Keratinocyte (primary cell): Measurements from ENCODE around the gene KAZALD1. TPM values are rescaled to one million over a fixed set of nuclear protein-coding genes. Genes with fewer than 3 reads are reported as not detected.

Source experiments
- DNase-seq: peaks from one replicate; pipeline ENCODE4 v3.0.0-alpha.2; 2011; ENCODE audit warnings: low read depth, missing footprints, low spot score
- FAIRE-seq: peaks from 2 replicates; lab custom pipeline; 2011; peaks lifted over from hg19 to GRCh38; lab: Jason Lieb, UNC
- H2AFZ ChIP-seq: 2 replicates; pipeline ENCODE4 v1.6.0; 2012; ENCODE audit warnings: low read length, control low read depth, inconsistent platforms; ENCODE audit not compliant: control insufficient read depth
- H3K27ac ChIP-seq: 2 replicates; pipeline ENCODE4 v1.5.1; 2011; ENCODE audit warnings: low read length; ENCODE audit not compliant: control insufficient read depth, insufficient read depth
- H3K27me3 ChIP-seq: 3 replicates; pipeline ENCODE4 v1.6.0; 2011; ENCODE audit warnings: low read length; ENCODE audit not compliant: control insufficient read depth, insufficient read depth; ENCODE audit errors: extremely low read depth
- H3K36me3 ChIP-seq, 2 experiments: 2 replicates in 1 of 2; 3 replicates in 1 of 2; pipeline ENCODE4 v1.5.1; 2011; ENCODE audit warnings: low read length in 2 of 2, mild to moderate bottlenecking in 1 of 2; ENCODE audit not compliant: control insufficient read depth in 2 of 2, insufficient read depth in 2 of 2; ENCODE audit errors: extremely low read depth in 1 of 2
- H3K4me1 ChIP-seq: 3 replicates; pipeline ENCODE4 v1.5.1; 2011; ENCODE audit warnings: low read length; ENCODE audit not compliant: control insufficient read depth, insufficient read depth; ENCODE audit errors: extremely low read depth
- H3K4me2 ChIP-seq: 3 replicates; pipeline ENCODE4 v1.6.0; 2011; ENCODE audit warnings: low read depth, low read length; ENCODE audit not compliant: control insufficient read depth, insufficient read depth; ENCODE audit errors: extremely low read depth
- H3K4me3 ChIP-seq, 3 experiments: fragments of 200-600 bp in 1 of 3; sonication (generic) in 1 of 3; 2 replicates in 2 of 3; 3 replicates in 1 of 3; pipeline ENCODE4 v1.5.1; 2011 to 2016; ENCODE audit warnings: low read length in 3 of 3, mild to moderate bottlenecking in 3 of 3, control low read depth in 2 of 3, inconsistent platforms in 1 of 3, low read depth in 1 of 3, mixed read lengths in 1 of 3, mixed run types in 1 of 3, moderate library complexity in 1 of 3; ENCODE audit not compliant: control insufficient read depth in 2 of 3, insufficient read depth in 2 of 3; ENCODE audit errors: extremely low read depth in 1 of 3
- H3K79me2 ChIP-seq: 2 replicates; pipeline ENCODE4 v1.6.0; 2012; ENCODE audit warnings: low read length; ENCODE audit not compliant: control insufficient read depth, insufficient read depth
- H3K9ac ChIP-seq: 3 replicates; pipeline ENCODE4 v1.6.0; 2011; ENCODE audit warnings: low read length; ENCODE audit not compliant: control insufficient read depth, insufficient read depth; ENCODE audit errors: extremely low read depth
- H3K9me1 ChIP-seq: 3 replicates; pipeline ENCODE4 v1.6.0; 2011; ENCODE audit warnings: low read length; ENCODE audit not compliant: control insufficient read depth, insufficient read depth; ENCODE audit errors: extremely low read depth
- H3K9me3 ChIP-seq: 2 replicates; pipeline ENCODE4 v1.5.1; 2012; ENCODE audit warnings: low read depth, low read length; ENCODE audit not compliant: control insufficient read depth
- H4K20me1 ChIP-seq: 3 replicates; pipeline ENCODE4 v1.6.0; 2011; ENCODE audit warnings: low read length; ENCODE audit not compliant: control insufficient read depth, insufficient read depth; ENCODE audit errors: extremely low read depth
- EZH2 ChIP-seq: IDR thresholded peaks from one replicate; pipeline ENCODE4 v1.6.1; 2012; ENCODE audit warnings: inconsistent platforms, mild to moderate bottlenecking, low read length, moderate library complexity
- dilution Hi-C: fragments of 300-500 bp; cut with MboI; formaldehyde crosslinking; loops from one replicate; pipeline ENCODE4 v1.7.0; 2020; ENCODE audit warnings: low sequenced_read_pairs; ENCODE audit not compliant: extremely low pct_ligation_motif_present
- polyA plus RNA-seq, 5 experiments: library from polyadenylated mRNA; depleted of rRNA in 3 of 5; stranded (reverse) in 3 of 5; stranded (forward) in 1 of 5; unstranded in 1 of 5; fragments of >200 nt; gene quantifications; 1 replicate in 1 of 5; 2 replicates in 3 of 5; 3 replicates in 1 of 5; pipeline versions ENCODE4 v1.2.1 to v1.2.3, GENCODE V29; 2011 to 2012; ENCODE audit warnings: missing spikeins in 2 of 5, low read depth in 1 of 5, low replicate concordance in 1 of 5
- TF ChIP-seq, protein P1 (sequence below), 3 experiments: IDR thresholded peaks in 1 of 3; conservative IDR thresholded peaks in 1 of 3; optimal IDR thresholded peaks in 1 of 3; 2 replicates in 2 of 3; 3 replicates in 1 of 3; pipeline versions ENCODE3 to v1.5.1; 2011; ENCODE audit warnings: low read length in 3 of 3, mild to moderate bottlenecking in 3 of 3, moderate library complexity in 2 of 3, control low read depth in 1 of 3, inconsistent platforms in 1 of 3; ENCODE audit not compliant: insufficient read depth in 2 of 3; ENCODE audit errors: extremely low read depth in 1 of 3

The KAZALD1 gene
- polyA plus RNA-seq, 1 donor (not counting 4 experiments of a cell fraction or from before 2014, with no cell fraction given) = 0.08 TPM

- no peak overlapping the region for H2AFZ ChIP-seq
- FAIRE-seq (no peak), DNase-seq (no peak)
- dilution Hi-C loops = no loop called here
- no peak overlapping the region for H3K4me3 ChIP-seq
- no peaks in the 10 kb centered on the region for H4K20me1 ChIP-seq
- no peaks in the 10 kb centered on the region for H3K9me3 ChIP-seq
- no peaks in the 10 kb centered on the region for H3K9me1 ChIP-seq
- TF ChIP-seq, protein P1, sequence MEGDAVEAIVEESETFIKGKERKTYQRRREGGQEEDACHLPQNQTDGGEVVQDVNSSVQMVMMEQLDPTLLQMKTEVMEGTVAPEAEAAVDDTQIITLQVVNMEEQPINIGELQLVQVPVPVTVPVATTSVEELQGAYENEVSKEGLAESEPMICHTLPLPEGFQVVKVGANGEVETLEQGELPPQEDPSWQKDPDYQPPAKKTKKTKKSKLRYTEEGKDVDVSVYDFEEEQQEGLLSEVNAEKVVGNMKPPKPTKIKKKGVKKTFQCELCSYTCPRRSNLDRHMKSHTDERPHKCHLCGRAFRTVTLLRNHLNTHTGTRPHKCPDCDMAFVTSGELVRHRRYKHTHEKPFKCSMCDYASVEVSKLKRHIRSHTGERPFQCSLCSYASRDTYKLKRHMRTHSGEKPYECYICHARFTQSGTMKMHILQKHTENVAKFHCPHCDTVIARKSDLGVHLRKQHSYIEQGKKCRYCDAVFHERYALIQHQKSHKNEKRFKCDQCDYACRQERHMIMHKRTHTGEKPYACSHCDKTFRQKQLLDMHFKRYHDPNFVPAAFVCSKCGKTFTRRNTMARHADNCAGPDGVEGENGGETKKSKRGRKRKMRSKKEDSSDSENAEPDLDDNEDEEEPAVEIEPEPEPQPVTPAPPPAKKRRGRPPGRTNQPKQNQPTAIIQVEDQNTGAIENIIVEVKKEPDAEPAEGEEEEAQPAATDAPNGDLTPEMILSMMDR (optimal IDR thresholded peaks at IDR 0.05 in 1 of 3, IDR thresholded peaks at IDR 0.05 in 1 of 3, conservative IDR thresholded peaks at IDR 0.05 in 1 of 3; ENCODE audit: extremely low read depth in 1 of 3, insufficient read depth in 2 of 3, low read length in 3 of 3) = no peak
- no peak for TF ChIP-seq EZH2
- peaks cover 5% of the 10 kb centered on the region for H3K27me3 ChIP-seq
- H3K9ac ChIP-seq = no peak overlapping the region
- H3K4me2 ChIP-seq = no peak overlapping the region
- H3K79me2 ChIP-seq = no peaks in the 10 kb centered on the region
- peaks cover 2% of the 10 kb centered on the region for H3K4me1 ChIP-seq
- H3K27ac ChIP-seq = no peak overlapping the region
- H3K36me3 ChIP-seq = no peaks in the 10 kb centered on the region
Measured at GRCh38 chr10:101021692-101022251, 40.0 kb upstream of the KAZALD1 start.

GRCh38 chr10:101022967-101023705 lies 38.7 kb upstream of the KAZALD1 start:
- Histone ChIP-seq H3K27me3 (peaks cover 7% of the 10 kb centered on the region), H2AFZ (no peak overlapping the region), H3K79me2 (no peaks in the 10 kb centered on the region), H3K9ac (no peak overlapping the region), H3K9me3 (no peaks in the 10 kb centered on the region), H3K36me3 (no peaks in the 10 kb centered on the region), H3K4me2 (no peak overlapping the region), H3K27ac (no peak overlapping the region), H3K4me3 (no peak overlapping the region), H3K9me1 (no peaks in the 10 kb centered on the region), H4K20me1 (no peaks in the 10 kb centered on the region), H3K4me1 (peaks cover 2% of the 10 kb centered on the region)
- FAIRE-seq (no peak), DNase-seq (no peak)
- TF ChIP-seq, protein P1 (optimal IDR thresholded peaks at IDR 0.05 in 1 of 3, IDR thresholded peaks at IDR 0.05 in 1 of 3, conservative IDR thresholded peaks at IDR 0.05 in 1 of 3; ENCODE audit: extremely low read depth in 1 of 3, insufficient read depth in 2 of 3, low read length in 3 of 3) = no peak
- TF ChIP-seq EZH2 = no peak
- dilution Hi-C loops = no loop called here
